Measurements from ENCODE around the gene IL17REL. TPM values are rescaled to one million over a fixed set of nuclear protein-coding genes. Genes with fewer than 3 reads are reported as not detected.

Gene IL17REL
- total RNA-seq, 1 donor from 2014 or later: not detected

GRCh38 chr22:49966041-49966773 lies 46.4 kb downstream of the IL17REL start:
- no peaks in the 10 kb centered on the region for H3K27me3 ChIP-seq
- ATAC-seq (no peak), DNase-seq (peak; percentile 68)
- intact Hi-C loops (cut with DNase I): no loop called here
- peaks cover 66% of the 10 kb centered on the region for H3K4me1 ChIP-seq
- H3K36me3 ChIP-seq: peaks cover 36% of the 10 kb centered on the region
- H3K4me3 ChIP-seq: no peak overlapping the region
- no peaks in the 10 kb centered on the region for H3K9me3 ChIP-seq
- H3K27ac ChIP-seq: peak overlapping the region; percentile 87
- TF ChIP-seq CTCF (IDR thresholded peaks at IDR 0.05): no peak

GRCh38 chr22:49965091-49966040 lies 47.2 kb downstream of the IL17REL start:
- Histone ChIP-seq H3K4me1 (peaks cover 63% of the 10 kb centered on the region), H3K27ac (peak overlapping the region; percentile 87), H3K36me3 (peaks cover 36% of the 10 kb centered on the region), H3K9me3 (no peaks in the 10 kb centered on the region), H3K4me3 (peak overlapping the region; percentile 93), H3K27me3 (no peaks in the 10 kb centered on the region)
- DNase-seq (peak; percentile 68), ATAC-seq (no peak)
- TF ChIP-seq CTCF (IDR thresholded peaks at IDR 0.05): no peak
- intact Hi-C loops (cut with DNase I): no loop called here

GRCh38 chr22:49964136-49965090 lies 48.2 kb downstream of the IL17REL start:
- no peak for ATAC-seq
- intact Hi-C loops (cut with DNase I): no loop called here
- Histone ChIP-seq H3K9me3 (no peaks in the 10 kb centered on the region), H3K36me3 (peaks cover 36% of the 10 kb centered on the region), H3K4me3 (peak overlapping the region; percentile 93), H3K27ac (peak overlapping the region; percentile 87), H3K4me1 (peaks cover 63% of the 10 kb centered on the region), H3K27me3 (no peaks in the 10 kb centered on the region)
- TF ChIP-seq CTCF (IDR thresholded peaks at IDR 0.05): no peak
- peak; percentile 63 for DNase-seq

GRCh38 chr22:49963647-49964026 lies 48.9 kb downstream of the IL17REL start:
- no peaks in the 10 kb centered on the region for H3K9me3 ChIP-seq
- H3K36me3 ChIP-seq: peaks cover 36% of the 10 kb centered on the region
- H3K4me3 ChIP-seq: peak overlapping the region; percentile 93
- no peak for DNase-seq
- TF ChIP-seq CTCF (IDR thresholded peaks at IDR 0.05): no peak
- H3K27me3 ChIP-seq: no peaks in the 10 kb centered on the region
- H3K27ac ChIP-seq: peak overlapping the region; percentile 87
- intact Hi-C loops (cut with DNase I): no loop called here
- peaks cover 70% of the 10 kb centered on the region for H3K4me1 ChIP-seq
- no peak for ATAC-seq
